ENCODE results near the gene PPIL4. TPM values are rescaled to one million over a fixed set of nuclear protein-coding genes. Genes with fewer than 3 reads are reported as not detected.

The PPIL4 gene, protein sequence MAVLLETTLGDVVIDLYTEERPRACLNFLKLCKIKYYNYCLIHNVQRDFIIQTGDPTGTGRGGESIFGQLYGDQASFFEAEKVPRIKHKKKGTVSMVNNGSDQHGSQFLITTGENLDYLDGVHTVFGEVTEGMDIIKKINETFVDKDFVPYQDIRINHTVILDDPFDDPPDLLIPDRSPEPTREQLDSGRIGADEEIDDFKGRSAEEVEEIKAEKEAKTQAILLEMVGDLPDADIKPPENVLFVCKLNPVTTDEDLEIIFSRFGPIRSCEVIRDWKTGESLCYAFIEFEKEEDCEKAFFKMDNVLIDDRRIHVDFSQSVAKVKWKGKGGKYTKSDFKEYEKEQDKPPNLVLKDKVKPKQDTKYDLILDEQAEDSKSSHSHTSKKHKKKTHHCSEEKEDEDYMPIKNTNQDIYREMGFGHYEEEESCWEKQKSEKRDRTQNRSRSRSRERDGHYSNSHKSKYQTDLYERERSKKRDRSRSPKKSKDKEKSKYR
- 26.8 TPM for total RNA-seq (ENCODE audit: unreplicated experiment)
- long read RNA-seq, transcript PPIL4-201 (13 exons, 2,232 nt): major isoform, 19 of 25 reads
- long read RNA-seq, partial matches to known transcripts: 3 of 25 reads
- long read RNA-seq, other reads (novel, unspliced or antisense): 3 of 25 reads

GRCh38 chr6:149545754-149546471, at the start of gene PPIL4:
TSS of gene PPIL4 (minus strand) at chr6:149546043. CDS start at chr6:149546005, 38 bp downstream.
- Mint-ChIP-seq H3K36me3 (ENCODE audit: unreplicated experiment) (no peaks in the 10 kb centered on the region), H3K4me1 (ENCODE audit: low read depth, unreplicated experiment) (peaks cover 13% of the 10 kb centered on the region), H3K9me3 (ENCODE audit: unreplicated experiment) (peaks cover 7% of the 10 kb centered on the region), H3K27ac (ENCODE audit: unreplicated experiment) (peak within 1 kb of the TSS; percentile 85), H3K4me3 (ENCODE audit: unreplicated experiment) (peak within 1 kb of the TSS; percentile 99), H3K27me3 (ENCODE audit: unreplicated experiment) (peaks cover 3% of the 10 kb centered on the region)
- TF ChIP-seq CTCF (IDR thresholded peaks at IDR 0.05; ENCODE audit: partially characterized antibody, unreplicated experiment): peak; percentile 97
- DNase-seq: peak; percentile 98

- H3K4me3 Mint-ChIP-seq (ENCODE audit: unreplicated experiment): no peak overlapping the region
- no peak for TF ChIP-seq CTCF (IDR thresholded peaks at IDR 0.05; ENCODE audit: partially characterized antibody, unreplicated experiment)
- no peaks in the 10 kb centered on the region for H3K27me3 Mint-ChIP-seq (ENCODE audit: unreplicated experiment)
- no peak for DNase-seq
- H3K36me3 Mint-ChIP-seq (ENCODE audit: unreplicated experiment): no peaks in the 10 kb centered on the region
- H3K9me3 Mint-ChIP-seq (ENCODE audit: unreplicated experiment): no peaks in the 10 kb centered on the region
- no peak overlapping the region for H3K27ac Mint-ChIP-seq (ENCODE audit: unreplicated experiment)
- no peaks in the 10 kb centered on the region for H3K4me1 Mint-ChIP-seq (ENCODE audit: low read depth, unreplicated experiment)
Observed at GRCh38 chr6:149593408-149593807, 47.6 kb upstream of the PPIL4 start.

DNA sequence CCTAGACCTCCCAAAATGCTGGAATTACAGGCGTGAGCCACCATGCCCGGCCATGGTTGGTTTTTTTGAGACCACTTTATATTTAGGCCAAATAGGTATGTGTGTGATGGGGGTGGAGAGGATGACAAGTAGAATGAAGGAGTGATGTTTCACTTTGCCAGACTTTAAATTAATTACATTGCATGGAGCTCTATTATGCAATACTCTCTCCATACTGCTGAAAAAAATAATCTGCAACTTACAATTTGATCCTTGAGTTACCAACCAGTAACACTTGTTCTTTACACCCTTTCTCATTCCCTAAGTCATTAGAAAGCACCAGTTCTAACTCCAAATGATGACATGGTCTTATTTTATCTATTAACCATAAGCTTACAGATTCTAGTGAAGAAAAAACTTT, 47.1 kb upstream of the PPIL4 start:
- no peak for DNase-seq
- no peaks in the 10 kb centered on the region for H3K4me1 Mint-ChIP-seq (ENCODE audit: low read depth, unreplicated experiment)
- H3K36me3 Mint-ChIP-seq (ENCODE audit: unreplicated experiment): no peaks in the 10 kb centered on the region
- TF ChIP-seq CTCF (IDR thresholded peaks at IDR 0.05; ENCODE audit: partially characterized antibody, unreplicated experiment): no peak
- H3K27ac Mint-ChIP-seq (ENCODE audit: unreplicated experiment): no peak overlapping the region
- H3K4me3 Mint-ChIP-seq (ENCODE audit: unreplicated experiment): no peak overlapping the region
- no peaks in the 10 kb centered on the region for H3K27me3 Mint-ChIP-seq (ENCODE audit: unreplicated experiment)
- H3K9me3 Mint-ChIP-seq (ENCODE audit: unreplicated experiment): no peaks in the 10 kb centered on the region

DNA sequence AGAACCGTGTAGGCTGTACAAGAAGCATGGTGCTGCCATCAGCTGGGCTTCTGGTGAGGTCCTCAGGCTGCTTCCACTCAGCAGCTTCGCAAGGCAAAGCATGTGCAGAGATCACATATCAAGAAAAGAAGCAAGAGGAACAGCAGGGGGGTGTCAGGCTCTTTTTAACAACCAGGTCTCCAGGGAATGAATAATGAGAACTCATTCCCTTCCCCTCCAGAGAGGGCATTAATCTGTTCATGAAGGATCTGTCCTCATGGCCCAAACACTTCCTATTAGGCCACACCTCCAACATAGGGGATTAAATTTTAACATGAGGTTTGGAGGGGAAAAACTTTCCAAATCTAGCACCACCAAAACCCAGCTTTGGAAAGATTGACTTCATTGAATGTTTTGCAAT, 40.3 kb upstream of the PPIL4 start:
- H3K27me3 Mint-ChIP-seq (ENCODE audit: unreplicated experiment): no peaks in the 10 kb centered on the region
- no peak overlapping the region for H3K27ac Mint-ChIP-seq (ENCODE audit: unreplicated experiment)
- TF ChIP-seq CTCF (IDR thresholded peaks at IDR 0.05; ENCODE audit: partially characterized antibody, unreplicated experiment): no peak
- H3K9me3 Mint-ChIP-seq (ENCODE audit: unreplicated experiment): no peaks in the 10 kb centered on the region
- no peak for DNase-seq
- no peaks in the 10 kb centered on the region for H3K36me3 Mint-ChIP-seq (ENCODE audit: unreplicated experiment)
- H3K4me1 Mint-ChIP-seq (ENCODE audit: low read depth, unreplicated experiment): no peaks in the 10 kb centered on the region
- no peak overlapping the region for H3K4me3 Mint-ChIP-seq (ENCODE audit: unreplicated experiment)
